Ishikawa (cell line): Measurements from ENCODE around the gene ATOX1.

Source experiments
- CEBPB ChIP-seq: IDR thresholded peaks from 2 replicates; pipeline ENCODE4 v1.6.1; 2012
- CREB1 ChIP-seq: IDR thresholded peaks from 2 replicates; pipeline ENCODE4 v1.6.1; 2012; ENCODE audit warnings: low read depth
- EGR1 ChIP-seq: IDR thresholded peaks from 2 replicates; pipeline ENCODE4 v1.6.1; 2012
- EP300 ChIP-seq: IDR thresholded peaks from 2 replicates; pipeline ENCODE4 v1.6.1; 2012; ENCODE audit warnings: borderline replicate concordance
- FOXM1 ChIP-seq: IDR thresholded peaks from 2 replicates; pipeline ENCODE4 v1.6.1; 2012; ENCODE audit warnings: low read depth, borderline replicate concordance
- MAX ChIP-seq: IDR thresholded peaks from 2 replicates; pipeline ENCODE4 v1.6.1; 2012
- NFIC ChIP-seq: IDR thresholded peaks from 2 replicates; pipeline ENCODE4 v1.6.1; 2012
- RAD21 ChIP-seq: IDR thresholded peaks from 2 replicates; pipeline ENCODE4 v1.6.1; 2012; ENCODE audit warnings: low read depth
- REST ChIP-seq: IDR thresholded peaks from 2 replicates; pipeline ENCODE4 v1.6.1; 2012; ENCODE audit warnings: low read depth, mild to moderate bottlenecking
- TAF1 ChIP-seq: IDR thresholded peaks from 2 replicates; pipeline ENCODE4 v1.6.1; 2012; ENCODE audit warnings: low read depth, mild to moderate bottlenecking
- TCF12 ChIP-seq: IDR thresholded peaks from 2 replicates; pipeline ENCODE4 v1.6.1; 2012; ENCODE audit warnings: low read depth
- TEAD4 ChIP-seq: IDR thresholded peaks from 2 replicates; pipeline ENCODE4 v1.6.1; 2012
- USF1 ChIP-seq: IDR thresholded peaks from 2 replicates; pipeline ENCODE4 v1.6.1; 2012
- YY1 ChIP-seq: IDR thresholded peaks from 2 replicates; pipeline ENCODE4 v1.6.1; 2012; ENCODE audit warnings: low read depth
- ZBTB7A ChIP-seq: IDR thresholded peaks from 2 replicates; pipeline ENCODE4 v1.6.1; 2012; ENCODE audit warnings: low read depth

The ATOX1 gene

GRCh38 chr5:151739939-151740335 is 18.5 kb downstream of the ATOX1 start:
- TF ChIP-seq MAX (no peak), EGR1 (no peak), REST (no peak), TAF1 (no peak), CREB1 (no peak), NFIC (no peak)

GRCh38 chr5:151739395-151739794 is 19.0 kb downstream of the ATOX1 start:
- TF ChIP-seq YY1 = no peak
- no peak for TF ChIP-seq TEAD4
- TF ChIP-seq CREB1 = no peak

- TF ChIP-seq FOXM1 (no peak), NFIC (no peak), EP300 (no peak), RAD21 (no peak), CEBPB (no peak), ZBTB7A (no peak), USF1 (no peak), CREB1 (no peak), TAF1 (no peak), YY1 (no peak), TEAD4 (no peak), EGR1 (no peak), MAX (no peak), TCF12 (no peak)
These were observed 20.1 kb downstream of the ATOX1 start for GRCh38 chr5:151738125-151738848.

GRCh38 chr5:151737431-151737830 is 21.0 kb downstream of the ATOX1 start:
- TF ChIP-seq RAD21 (no peak), MAX (no peak), NFIC (no peak), TCF12 (no peak), USF1 (no peak), YY1 (no peak), CEBPB (no peak), EP300 (no peak), TEAD4 (no peak), FOXM1 (no peak), CREB1 (no peak), EGR1 (no peak), REST (no peak), ZBTB7A (no peak), TAF1 (no peak)

- TF ChIP-seq ZBTB7A = no peak
- no peak for TF ChIP-seq MAX
- TF ChIP-seq CREB1 = no peak
- TF ChIP-seq REST = no peak
- TF ChIP-seq RAD21 = no peak
- TF ChIP-seq CEBPB = no peak
- TF ChIP-seq TEAD4 = no peak
- TF ChIP-seq TAF1 = no peak
- TF ChIP-seq TCF12 = no peak
- TF ChIP-seq EGR1 = no peak
- TF ChIP-seq EP300 = no peak
- no peak for TF ChIP-seq USF1
- TF ChIP-seq FOXM1 = no peak
- no peak for TF ChIP-seq YY1
These were observed 22.8 kb downstream of the ATOX1 start for GRCh38 chr5:151735646-151736045.
